ENCODE data around the gene DDX52. TPM values are rescaled to one million over a fixed set of nuclear protein-coding genes. Genes with fewer than 3 reads are reported as not detected.

Gene DDX52
- total and polyA plus RNA-seq, 2 donors (not counting 1 experiment from before 2014, with no cell fraction given) = 20.4 to 20.6 TPM

- no peak overlapping the region for H3K27ac ChIP-seq (ENCODE audit: insufficient read depth, low read length)
- DNase-seq (ENCODE audit: low read depth in 2 of 2) = no peak
- no peak overlapping the region for H2AFZ ChIP-seq (ENCODE audit: low read length)
- no peak overlapping the region for H3K4me3 ChIP-seq (replicated peaks in 1 of 4; ENCODE audit: control extremely low read depth in 1 of 4, insufficient read depth in 1 of 4, low read depth in 3 of 4, low read length in 4 of 4)
- H3K79me2 ChIP-seq (ENCODE audit: control insufficient read depth, insufficient read depth, low read length) = peaks cover 3% of the 10 kb centered on the region
- no peaks in the 10 kb centered on the region for H3K9me3 ChIP-seq (ENCODE audit: control insufficient read depth, insufficient read depth, low read depth, low read length)
- H3K4me2 ChIP-seq (ENCODE audit: extremely low read depth, insufficient read depth, low read length) = no peak overlapping the region
- peaks cover 3% of the 10 kb centered on the region for H3K36me3 ChIP-seq (ENCODE audit: control insufficient read depth, insufficient read depth, low read length)
- no peak overlapping the region for H3K9ac ChIP-seq (ENCODE audit: insufficient read depth, low read length)
- no peaks in the 10 kb centered on the region for H4K20me1 ChIP-seq (ENCODE audit: control insufficient read depth, extremely low read depth, insufficient read depth, low read length)
- no peak for TF ChIP-seq EZH2 (IDR thresholded peaks at IDR 0.05; ENCODE audit: low read length, missing control alignments)
- no peak for TF ChIP-seq CTCF (conservative IDR thresholded peaks at IDR 0.05 in 1 of 2, IDR thresholded peaks at IDR 0.05 in 1 of 2; ENCODE audit: low read depth in 1 of 2, low read length in 2 of 2)
- H3K4me1 ChIP-seq (ENCODE audit: control insufficient read depth, extremely low read depth, insufficient read depth, low read length) = no peaks in the 10 kb centered on the region
- no peaks in the 10 kb centered on the region for H3K27me3 ChIP-seq (ENCODE audit: control insufficient read depth, insufficient read depth, low read length)
These were observed 58.2 kb downstream of the DDX52 start for GRCh38 chr17:37585066-37585465.

DNA sequence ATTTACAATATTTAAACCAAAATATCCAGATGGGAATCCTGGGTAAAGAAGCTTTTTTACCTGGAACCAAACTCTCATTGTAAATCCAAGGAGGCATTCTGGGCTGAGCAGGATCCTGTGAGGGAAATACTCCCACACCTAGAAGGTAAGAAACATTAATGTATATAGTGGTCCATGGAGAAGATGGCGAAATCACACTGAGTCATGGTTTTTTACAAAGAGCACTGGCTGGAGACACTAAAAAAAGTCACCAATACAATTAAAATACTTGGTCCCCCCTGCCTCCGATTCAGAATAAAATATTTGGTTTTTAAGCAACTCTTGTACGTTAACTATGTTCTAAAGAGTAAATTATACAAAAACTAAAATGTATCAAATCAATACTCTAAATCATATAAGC is 67.0 kb downstream of the DDX52 start:
- no peak for DNase-seq (ENCODE audit: low read depth in 2 of 2)
- Histone ChIP-seq H3K36me3 (ENCODE audit: control insufficient read depth, insufficient read depth, low read length) (peaks cover 3% of the 10 kb centered on the region), H4K20me1 (ENCODE audit: control insufficient read depth, extremely low read depth, insufficient read depth, low read length) (no peaks in the 10 kb centered on the region), H3K4me1 (ENCODE audit: control insufficient read depth, extremely low read depth, insufficient read depth, low read length) (no peaks in the 10 kb centered on the region), H3K4me2 (ENCODE audit: extremely low read depth, insufficient read depth, low read length) (no peak overlapping the region), H3K79me2 (ENCODE audit: control insufficient read depth, insufficient read depth, low read length) (no peaks in the 10 kb centered on the region), H3K9me3 (ENCODE audit: control insufficient read depth, insufficient read depth, low read depth, low read length) (no peaks in the 10 kb centered on the region), H3K27ac (ENCODE audit: insufficient read depth, low read length) (no peak overlapping the region), H2AFZ (ENCODE audit: low read length) (no peak overlapping the region), H3K27me3 (ENCODE audit: control insufficient read depth, insufficient read depth, low read length) (no peaks in the 10 kb centered on the region), H3K4me3 (replicated peaks in 1 of 4; ENCODE audit: control extremely low read depth in 1 of 4, insufficient read depth in 1 of 4, low read depth in 3 of 4, low read length in 4 of 4) (no peak overlapping the region), H3K9ac (ENCODE audit: insufficient read depth, low read length) (no peak overlapping the region)
- no peak for TF ChIP-seq EZH2 (IDR thresholded peaks at IDR 0.05; ENCODE audit: low read length, missing control alignments)

- Histone ChIP-seq H2AFZ (ENCODE audit: low read length) (no peak overlapping the region), H3K9me3 (ENCODE audit: control insufficient read depth, insufficient read depth, low read depth, low read length) (no peaks in the 10 kb centered on the region), H3K27me3 (ENCODE audit: control insufficient read depth, insufficient read depth, low read length) (no peaks in the 10 kb centered on the region), H3K79me2 (ENCODE audit: control insufficient read depth, insufficient read depth, low read length) (no peaks in the 10 kb centered on the region), H3K36me3 (ENCODE audit: control insufficient read depth, insufficient read depth, low read length) (peaks cover 3% of the 10 kb centered on the region), H4K20me1 (ENCODE audit: control insufficient read depth, extremely low read depth, insufficient read depth, low read length) (no peaks in the 10 kb centered on the region), H3K4me1 (ENCODE audit: control insufficient read depth, extremely low read depth, insufficient read depth, low read length) (no peaks in the 10 kb centered on the region), H3K9ac (ENCODE audit: insufficient read depth, low read length) (no peak overlapping the region), H3K4me2 (ENCODE audit: extremely low read depth, insufficient read depth, low read length) (no peak overlapping the region), H3K4me3 (replicated peaks in 1 of 4; ENCODE audit: control extremely low read depth in 1 of 4, insufficient read depth in 1 of 4, low read depth in 3 of 4, low read length in 4 of 4) (no peak overlapping the region), H3K27ac (ENCODE audit: insufficient read depth, low read length) (no peak overlapping the region)
- DNase-seq (ENCODE audit: low read depth in 2 of 2) = no peak
- TF ChIP-seq EZH2 (IDR thresholded peaks at IDR 0.05; ENCODE audit: low read length, missing control alignments) (no peak), CTCF (conservative IDR thresholded peaks at IDR 0.05 in 1 of 2, IDR thresholded peaks at IDR 0.05 in 1 of 2; ENCODE audit: low read depth in 1 of 2, low read length in 2 of 2) (no peak)
These were observed 68.8 kb downstream of the DDX52 start for GRCh38 chr17:37574427-37574826.

All from fibroblast of lung (primary cell).